Cardiac fibroblast (primary cell): ENCODE measurements around the gene PIGX.
A peak's percentile ranks its signal among the peaks of the same experiment; 100 is the strongest.

Experiments used
- DNase-seq, 2 donors: peaks; one replicate each; pipeline versions ENCODE4 v3.0.0 to v3.0.0-alpha.2; 2010; ENCODE audit warnings: low read depth in 2 of 2
- H3K4me3 ChIP-seq, 2 donors: replicated peaks in 1 of 2; 1 replicate in 1 of 2; 2 replicates in 1 of 2; pipeline ENCODE4 v1.5.1; 2011; ENCODE audit warnings: low read depth in 2 of 2, low read length in 2 of 2, mild to moderate bottlenecking in 2 of 2, moderate library complexity in 1 of 2
- TF ChIP-seq, protein P1 (sequence below): IDR thresholded peaks from one replicate; pipeline ENCODE4 v1.5.1; 2011; ENCODE audit warnings: low read depth, mild to moderate bottlenecking, low read length, inconsistent platforms

Gene PIGX

DNA sequence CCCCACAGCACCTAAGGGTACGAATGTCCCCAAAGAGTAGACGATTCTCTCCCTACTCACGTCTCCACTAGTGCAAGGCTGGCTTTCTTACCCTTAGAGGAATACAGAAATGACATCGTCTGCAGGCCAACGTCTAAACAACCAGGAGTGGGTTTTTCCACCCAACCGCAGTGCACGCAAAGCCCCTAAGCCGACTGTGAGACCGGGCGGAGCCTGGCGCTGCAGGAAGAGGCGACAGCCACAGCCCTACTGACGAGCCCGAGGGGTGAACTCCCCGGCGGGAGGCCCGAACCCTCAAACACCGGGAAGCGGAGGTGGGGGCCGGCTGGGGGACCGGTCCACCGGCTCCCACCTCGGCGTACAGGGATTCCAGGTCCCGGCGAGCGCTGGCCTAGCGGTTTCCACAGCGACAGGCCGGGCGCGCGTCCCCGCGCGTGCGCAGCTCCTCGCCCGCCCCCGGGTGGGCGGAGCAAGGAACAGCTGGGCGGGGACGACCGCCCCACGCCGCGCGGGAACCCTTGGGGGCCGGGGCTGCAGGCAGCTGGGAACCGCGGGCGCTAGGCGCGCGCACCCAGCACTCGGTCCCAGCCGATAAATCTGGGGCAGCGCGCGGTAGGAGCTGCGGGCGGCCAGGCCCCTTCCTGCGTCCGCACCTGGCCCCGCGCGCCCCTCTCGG is at the start of gene PIGX, which contains the start of gene CEP19:
Gene PIGX, plus strand, starts transcription at position 540 of the 676 bp plus-strand sequence.
Gene CEP19, minus strand, starts transcription at position 413 of the 676 bp plus-strand sequence. CDS start 3,593 bp downstream, outside the sequence.
- peak; percentile 83 to 90 for DNase-seq
- TF ChIP-seq, protein P1, sequence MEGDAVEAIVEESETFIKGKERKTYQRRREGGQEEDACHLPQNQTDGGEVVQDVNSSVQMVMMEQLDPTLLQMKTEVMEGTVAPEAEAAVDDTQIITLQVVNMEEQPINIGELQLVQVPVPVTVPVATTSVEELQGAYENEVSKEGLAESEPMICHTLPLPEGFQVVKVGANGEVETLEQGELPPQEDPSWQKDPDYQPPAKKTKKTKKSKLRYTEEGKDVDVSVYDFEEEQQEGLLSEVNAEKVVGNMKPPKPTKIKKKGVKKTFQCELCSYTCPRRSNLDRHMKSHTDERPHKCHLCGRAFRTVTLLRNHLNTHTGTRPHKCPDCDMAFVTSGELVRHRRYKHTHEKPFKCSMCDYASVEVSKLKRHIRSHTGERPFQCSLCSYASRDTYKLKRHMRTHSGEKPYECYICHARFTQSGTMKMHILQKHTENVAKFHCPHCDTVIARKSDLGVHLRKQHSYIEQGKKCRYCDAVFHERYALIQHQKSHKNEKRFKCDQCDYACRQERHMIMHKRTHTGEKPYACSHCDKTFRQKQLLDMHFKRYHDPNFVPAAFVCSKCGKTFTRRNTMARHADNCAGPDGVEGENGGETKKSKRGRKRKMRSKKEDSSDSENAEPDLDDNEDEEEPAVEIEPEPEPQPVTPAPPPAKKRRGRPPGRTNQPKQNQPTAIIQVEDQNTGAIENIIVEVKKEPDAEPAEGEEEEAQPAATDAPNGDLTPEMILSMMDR, result no peak
- H3K4me3 ChIP-seq, result peak within 1 kb of the TSS; percentile 71 to 90

DNA sequence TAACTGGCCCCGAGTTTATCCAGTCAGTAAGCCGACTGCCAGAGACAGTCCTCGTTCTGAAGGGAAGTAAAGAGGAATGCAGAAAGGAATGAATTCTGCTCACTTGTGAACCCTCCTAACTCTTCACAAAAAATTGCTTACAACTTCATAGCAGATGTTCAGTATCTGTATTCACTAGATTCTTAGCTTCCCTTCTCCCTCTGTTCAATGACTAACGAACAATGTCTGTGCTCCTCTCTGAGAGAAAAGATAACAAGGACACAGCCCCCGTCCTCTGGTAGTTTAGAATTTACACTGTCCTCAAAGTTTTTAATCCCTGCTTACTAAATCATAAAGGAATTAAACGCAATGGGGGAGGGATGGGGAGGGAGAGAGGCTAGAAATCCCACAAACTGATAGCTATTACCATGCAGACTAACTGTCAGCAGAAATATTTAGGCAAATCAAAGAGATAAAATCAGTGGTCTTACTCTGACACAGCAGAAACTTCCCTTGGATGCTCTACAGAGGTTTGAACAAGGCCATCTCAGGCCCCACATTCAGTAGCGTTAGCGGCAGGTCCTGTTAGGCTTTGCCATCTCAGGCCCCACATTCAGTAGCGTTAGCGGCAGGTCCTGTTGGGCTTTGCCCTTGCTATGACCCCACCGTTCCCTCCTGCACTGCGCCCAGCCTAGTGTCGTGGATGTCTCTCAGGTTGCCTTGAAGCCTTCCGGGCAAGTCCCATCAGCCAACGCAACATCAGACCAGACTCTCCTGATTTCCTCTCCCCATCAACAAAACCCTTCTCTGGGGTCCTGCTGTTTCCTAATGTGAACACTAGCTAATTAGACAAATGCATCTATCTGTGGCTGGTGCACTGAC is 49.2 kb upstream of the PIGX start:
- TF ChIP-seq, protein P1, result no peak
- H3K4me3 ChIP-seq, result no peak overlapping the region
- DNase-seq, result peak; percentile 22 to 51

DNA sequence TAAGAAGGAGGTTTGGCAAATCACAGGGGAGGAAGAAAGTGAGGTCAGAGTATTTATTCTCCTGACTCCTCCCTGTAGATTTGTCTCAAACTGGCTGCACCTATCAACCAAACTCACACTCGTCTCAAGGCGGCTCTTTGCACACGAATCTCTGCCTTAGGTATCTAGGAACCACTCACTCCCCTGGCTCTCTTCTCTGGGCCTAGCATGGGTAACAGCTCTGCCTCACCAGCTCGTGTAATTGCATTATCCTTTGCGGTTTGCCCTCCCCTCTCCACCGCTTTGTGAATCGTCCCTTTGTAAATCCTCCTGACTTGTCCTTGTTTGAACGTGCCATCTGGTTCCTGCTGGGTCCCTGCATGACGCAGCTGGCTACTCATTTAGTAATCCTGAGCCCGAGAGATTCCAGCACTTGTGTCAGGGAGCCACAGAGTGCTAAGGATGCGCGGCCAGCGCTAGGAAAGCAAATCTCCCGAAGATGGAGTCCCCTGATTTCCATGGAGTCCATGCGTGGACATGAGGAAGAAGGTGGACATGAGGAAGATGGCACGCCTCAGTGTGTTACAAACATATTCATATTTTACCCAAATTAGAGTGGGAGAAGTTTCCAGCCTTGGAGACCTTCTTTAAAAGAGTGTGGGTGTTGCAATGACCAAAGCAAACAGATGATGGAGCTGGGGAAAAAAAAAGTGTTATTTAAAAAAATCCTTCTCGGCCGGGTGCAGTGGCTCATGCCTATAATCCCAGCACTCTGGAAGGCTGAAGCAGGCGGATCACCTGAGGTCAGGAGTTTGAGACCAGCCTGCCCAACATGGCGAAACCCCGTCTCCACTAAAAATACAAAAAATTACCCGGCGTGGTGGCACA is 45.9 kb upstream of the PIGX start:
- peak; percentile 65 to 72 for DNase-seq
- no peak overlapping the region for H3K4me3 ChIP-seq
- TF ChIP-seq, protein P1, result no peak

DNA sequence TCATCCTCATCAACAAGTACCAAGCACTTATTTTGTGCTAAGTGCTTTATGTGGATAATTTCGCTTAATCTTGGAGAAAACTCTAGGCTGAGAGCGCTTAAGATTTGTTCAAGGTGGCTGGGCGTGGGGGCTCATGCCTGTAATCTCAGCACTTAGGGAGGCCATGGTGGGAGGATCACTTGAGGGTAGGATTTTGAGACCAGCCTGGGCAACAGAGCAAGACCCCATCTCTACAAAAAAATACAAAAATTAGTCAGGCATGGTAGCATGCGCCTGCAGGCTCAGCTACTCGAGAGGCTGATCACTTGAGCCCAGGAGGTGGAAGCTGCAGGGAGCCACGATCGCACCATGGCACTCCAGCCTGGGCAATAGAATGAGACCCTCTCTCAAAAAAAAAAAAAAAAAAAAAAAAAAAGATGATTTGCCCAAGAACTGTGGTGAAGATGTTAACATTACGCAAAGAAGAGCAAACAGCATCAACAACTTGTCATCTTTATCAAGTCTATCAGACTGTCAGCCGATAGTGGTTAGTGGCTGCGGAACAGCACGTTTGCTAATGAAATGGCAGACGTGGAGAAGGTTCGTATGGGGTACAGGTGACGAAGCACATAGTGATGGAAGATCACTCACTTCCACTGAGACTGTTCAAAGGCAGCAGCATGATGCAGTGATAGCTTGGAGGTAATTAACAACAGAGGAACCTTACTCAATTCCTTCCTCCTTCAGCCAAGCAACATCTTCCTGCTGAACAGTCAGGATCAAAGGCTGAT is 44.9 kb upstream of the PIGX start:
- H3K4me3 ChIP-seq, result no peak overlapping the region
- DNase-seq, result no peak
- TF ChIP-seq, protein P1, result no peak

DNA sequence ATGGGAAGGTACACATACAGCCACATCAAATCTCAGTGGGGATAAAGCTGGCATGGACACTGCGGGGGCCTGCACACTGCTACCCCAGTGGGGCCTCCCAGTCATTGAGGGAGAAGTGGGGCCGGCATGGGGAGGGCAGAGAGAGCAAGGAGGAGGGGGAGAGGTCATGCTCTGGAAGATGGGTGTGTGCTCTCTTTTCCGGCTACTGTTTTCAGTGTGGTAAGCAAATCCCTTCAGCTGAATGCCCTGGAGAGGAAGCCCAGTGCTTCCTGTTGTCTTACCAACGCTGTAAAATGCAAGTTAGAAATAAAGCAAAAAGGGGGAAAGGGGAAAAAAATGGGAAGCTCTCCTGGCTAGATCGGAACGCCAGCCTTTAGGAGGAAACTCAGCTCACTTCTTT is 41.8 kb upstream of the PIGX start:
- TF ChIP-seq, protein P1, result no peak
- DNase-seq, result no peak
- H3K4me3 ChIP-seq, result no peak overlapping the region

DNA sequence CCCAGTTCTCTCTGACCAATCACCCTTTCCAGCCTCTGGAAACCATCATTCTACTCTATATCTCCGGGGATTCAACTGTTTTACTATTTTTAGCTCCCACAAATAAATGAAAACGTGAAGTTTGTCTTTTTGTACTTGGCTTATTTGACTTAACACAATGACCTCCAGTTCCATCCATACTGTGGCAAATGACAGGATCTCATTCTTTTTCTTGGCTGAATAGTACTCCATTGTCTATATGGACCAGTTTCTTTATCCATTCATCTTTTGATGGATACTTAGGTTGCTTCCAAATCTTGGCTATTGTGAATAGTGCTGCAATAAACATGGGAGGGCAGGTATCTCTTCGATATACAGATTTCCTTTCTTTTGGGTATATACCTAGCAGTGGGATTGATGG is 38.5 kb upstream of the PIGX start:
- no peak for DNase-seq
- TF ChIP-seq, protein P1, result no peak
- H3K4me3 ChIP-seq, result no peak overlapping the region
